Gastrocnemius medialis (tissue), 4 donors: ENCODE data around the gene TRPV3.

Experiments
- CTCF ChIP-seq, 5 experiments: fragments of 450-650 bp in 3 of 5; fragments of 200-600 bp in 2 of 5; sonication (generic) in 2 of 5; IDR thresholded peaks in 4 of 5; conservative IDR thresholded peaks in 1 of 5; 1 replicate in 4 of 5; 2 replicates in 1 of 5; pipeline ENCODE4 v1.5.1; 2016 to 2019; ENCODE audit warnings: antibody characterized with exemption in 5 of 5, mild to moderate bottlenecking in 3 of 5, moderate library complexity in 3 of 5
- POLR2A ChIP-seq, 2 donors: fragments of 450-650 bp; IDR thresholded peaks; one replicate each; pipeline ENCODE4 v1.6.1; 2017; ENCODE audit warnings: antibody characterized with exemption in 2 of 2, mild to moderate bottlenecking in 2 of 2, moderate library complexity in 2 of 2

GRCh38 chr17:3583456-3583855 lies 25.8 kb upstream of the TRPV3 start:
- TF ChIP-seq CTCF (IDR thresholded peaks at IDR 0.05 in 4 of 5, conservative IDR thresholded peaks at IDR 0.05 in 1 of 5): no peak
- no peak for TF ChIP-seq POLR2A (IDR thresholded peaks at IDR 0.05)
